Endothelial cell of umbilical vein (primary cell): ENCODE data around the gene PID1.

Experiments used
- CTCF ChIP-seq, 2 donors: IDR thresholded peaks; 1 replicate in 1 of 2; 2 replicates in 1 of 2; pipeline ENCODE4 v1.5.1; 2011; ENCODE audit warnings: low read length in 2 of 2, mild to moderate bottlenecking in 2 of 2, moderate library complexity in 2 of 2, control low read depth in 1 of 2, inconsistent platforms in 1 of 2, low read depth in 1 of 2; ENCODE audit not compliant: insufficient read depth in 1 of 2; ENCODE audit errors: extremely low read depth in 1 of 2
- EZH2 ChIP-seq: IDR thresholded peaks from 2 replicates; pipeline ENCODE4 v1.6.1; 2012; ENCODE audit warnings: borderline replicate concordance, low read depth, mild to moderate bottlenecking, moderate library complexity, low read length, inconsistent platforms; ENCODE audit not compliant: severe bottlenecking
- FOS ChIP-seq: IDR thresholded peaks from 2 replicates; pipeline ENCODE4 v1.6.1; 2011; ENCODE audit warnings: mild to moderate bottlenecking, low read length, moderate library complexity, borderline replicate concordance; ENCODE audit not compliant: insufficient read depth
- GATA2 ChIP-seq: IDR thresholded peaks from 2 replicates; pipeline ENCODE4 v1.7.0; 2011; ENCODE audit warnings: low read depth, mild to moderate bottlenecking, moderate library complexity, mixed read lengths, low read length; ENCODE audit not compliant: insufficient read length, insufficient read depth
- JUN ChIP-seq: IDR thresholded peaks from 2 replicates; pipeline ENCODE4 v1.6.1; 2011; ENCODE audit warnings: borderline replicate concordance, low read depth; ENCODE audit not compliant: insufficient read length, insufficient read depth
- MYC ChIP-seq: IDR thresholded peaks from one replicate; pipeline ENCODE4 v1.6.1; 2011; ENCODE audit warnings: mild to moderate bottlenecking, low read depth, low read length
- POLR2A ChIP-seq: IDR thresholded peaks from 2 replicates; pipeline ENCODE4 v1.6.1; 2012; ENCODE audit warnings: low read depth, mild to moderate bottlenecking, control low read depth, low read length
- POLR2AphosphoS5 ChIP-seq: IDR thresholded peaks from 2 replicates; pipeline ENCODE4 v1.6.1; 2012; ENCODE audit warnings: low read depth, mild to moderate bottlenecking, control low read depth, low read length, moderate library complexity; ENCODE audit not compliant: insufficient read depth

GRCh38 chr2:228974169-228974568, 296.9 kb downstream of the PID1 start:
- no peak for TF ChIP-seq CTCF (IDR thresholded peaks at IDR 0.05; ENCODE audit: extremely low read depth in 1 of 2, insufficient read depth in 1 of 2, low read depth in 1 of 2, low read length in 2 of 2)
- no peak for TF ChIP-seq GATA2
- TF ChIP-seq JUN = no peak
- TF ChIP-seq POLR2AphosphoS5 = no peak
- no peak for TF ChIP-seq POLR2A
- no peak for TF ChIP-seq MYC
- TF ChIP-seq EZH2 = no peak
- no peak for TF ChIP-seq FOS
